Smooth muscle cell (in vitro differentiated cells): ENCODE measurements around the gene PRKAA2. TPM values are rescaled to one million over a fixed set of nuclear protein-coding genes. Genes with fewer than 3 reads are reported as not detected.

Experiments used
- DNase-seq: peaks from one replicate; lab custom pipeline; 2025; ENCODE audit not compliant: unreplicated experiment; lab: John Stamatoyannopoulos, UW
- H2AFZ ChIP-seq: fragments of 200-600 bp; sonication (generic); 2 replicates; pipeline ENCODE4 v1.6.0; 2016; ENCODE audit warnings: antibody characterized with exemption, low read depth, mild to moderate bottlenecking
- H3F3A ChIP-seq: fragments of 200-600 bp; sonication (generic); 2 replicates; pipeline ENCODE4 v1.6.0; 2017; ENCODE audit warnings: antibody characterized with exemption, low read depth
- H3K27ac ChIP-seq: fragments of 200-600 bp; sonication (generic); 2 replicates; pipeline ENCODE4 v1.5.1; 2016; ENCODE audit warnings: low read depth, mild to moderate bottlenecking
- H3K27me3 ChIP-seq: fragments of 200-600 bp; sonication (generic); 2 replicates; pipeline ENCODE4 v1.6.1; 2016; ENCODE audit warnings: low read depth, mild to moderate bottlenecking
- H3K36me3 ChIP-seq: fragments of 200-600 bp; sonication (generic); 2 replicates; pipeline ENCODE4 v1.5.1; 2016; ENCODE audit warnings: low read depth
- H3K4me1 ChIP-seq: fragments of 200-600 bp; sonication (generic); 2 replicates; pipeline ENCODE4 v1.5.1; 2016; ENCODE audit warnings: low read depth
- H3K4me2 ChIP-seq: fragments of 200-600 bp; sonication (generic); 2 replicates; pipeline ENCODE4 v1.6.0; 2016; ENCODE audit warnings: mild to moderate bottlenecking
- H3K4me3 ChIP-seq: fragments of 200-600 bp; sonication (generic); 2 replicates; pipeline ENCODE4 v1.5.1; 2016; ENCODE audit warnings: mild to moderate bottlenecking
- H3K79me2 ChIP-seq: fragments of 200-600 bp; sonication (generic); 2 replicates; pipeline ENCODE4 v1.6.0; 2016; ENCODE audit warnings: low read depth, mild to moderate bottlenecking
- H3K9ac ChIP-seq: fragments of 200-600 bp; sonication (generic); 2 replicates; pipeline ENCODE4 v1.6.0; 2016; ENCODE audit warnings: low read depth
- H3K9me3 ChIP-seq: fragments of 200-600 bp; sonication (generic); replicated peaks from 2 replicates; pipeline ENCODE4 v1.5.1; 2016; ENCODE audit warnings: low read depth
- H4K20me1 ChIP-seq: fragments of 200-600 bp; sonication (generic); 2 replicates; pipeline ENCODE4 v1.6.0; 2016; ENCODE audit warnings: low read depth
- CTCF ChIP-seq: fragments of 200-600 bp; sonication (generic); IDR thresholded peaks from 2 replicates; pipeline ENCODE4 v1.5.1; 2017; ENCODE audit warnings: borderline replicate concordance, mild to moderate bottlenecking, antibody characterized with exemption; ENCODE audit not compliant: insufficient read depth, poor library complexity, severe bottlenecking
- whole genome bisulfite sequencing: methylation state at CpG from one replicate; pipeline ENCODE4 v1.1.7; 2016; ENCODE audit warnings: low lambda C conversion rate; 5-methylcytosine and 5-hydroxymethylcytosine counted together
- polyA plus RNA-seq: library from polyadenylated mRNA; unstranded; fragments of >200 nt; fragmentation: Nextera tagmentation; extraction: Ambion mirVana; gene quantifications from 2 replicates; pipeline ENCODE4 v1.2.1, GENCODE V29; 2016
- total RNA-seq: library from RNA; depleted of rRNA; stranded (reverse); fragments of >200 nt; gene quantifications from 2 replicates; pipeline ENCODE4 v1.2.3, GENCODE V29; 2014

The PRKAA2 gene
- total and polyA plus RNA-seq, 2 experiments from 2014 or later, result 0.17 to 1.3 TPM

GRCh38 chr1:56645677-56646305 lies 677 bp downstream of the PRKAA2 start:
- Histone ChIP-seq H3K79me2 (no peaks in the 10 kb centered on the region), H2AFZ (peak overlapping the region; percentile 93), H3K9ac (no peak overlapping the region), H3F3A (no peaks in the 10 kb centered on the region), H3K4me2 (peak overlapping the region; percentile 95), H4K20me1 (no peaks in the 10 kb centered on the region), H3K4me3 (peak overlapping the region; percentile 68), H3K36me3 (no peaks in the 10 kb centered on the region), H3K9me3 (no peaks in the 10 kb centered on the region), H3K4me1 (peaks cover 4% of the 10 kb centered on the region), H3K27me3 (peaks cover 45% of the 10 kb centered on the region), H3K27ac (no peak overlapping the region)
- WGBS, result 4% methylated on average over 13 of the region's 18 CpGs
- no peak for TF ChIP-seq CTCF
- DNase-seq, result no peak

- no peak for DNase-seq
- no peak for TF ChIP-seq CTCF
- H3K79me2 ChIP-seq, result no peaks in the 10 kb centered on the region
- H3K9ac ChIP-seq, result no peak overlapping the region
- WGBS, result 84% methylated on average over 3 of the region's 3 CpGs
- H3K27me3 ChIP-seq, result peaks cover 44% of the 10 kb centered on the region
- no peaks in the 10 kb centered on the region for H3F3A ChIP-seq
- no peak overlapping the region for H2AFZ ChIP-seq
- H3K4me1 ChIP-seq, result peaks cover 4% of the 10 kb centered on the region
- no peak overlapping the region for H3K4me2 ChIP-seq
- no peak overlapping the region for H3K27ac ChIP-seq
- no peaks in the 10 kb centered on the region for H3K9me3 ChIP-seq
- H4K20me1 ChIP-seq, result no peaks in the 10 kb centered on the region
- H3K4me3 ChIP-seq, result no peak overlapping the region
- H3K36me3 ChIP-seq, result no peaks in the 10 kb centered on the region
Measured at GRCh38 chr1:56646611-56647010, 1.5 kb downstream of the PRKAA2 start.

GRCh38 chr1:56647106-56647505 lies 2.0 kb downstream of the PRKAA2 start:
- Histone ChIP-seq H3K27me3 (peaks cover 42% of the 10 kb centered on the region), H2AFZ (no peak overlapping the region), H3K79me2 (no peaks in the 10 kb centered on the region), H3F3A (no peaks in the 10 kb centered on the region), H3K9ac (no peak overlapping the region), H3K4me1 (peaks cover 4% of the 10 kb centered on the region), H3K36me3 (no peaks in the 10 kb centered on the region), H3K4me3 (no peak overlapping the region), H3K4me2 (no peak overlapping the region), H4K20me1 (no peaks in the 10 kb centered on the region), H3K27ac (no peak overlapping the region), H3K9me3 (no peaks in the 10 kb centered on the region)
- DNase-seq, result no peak
- TF ChIP-seq CTCF, result no peak
- WGBS, result 100% methylated on average over 1 of the region's 1 CpG

- H3K79me2 ChIP-seq, result no peaks in the 10 kb centered on the region
- no peak overlapping the region for H2AFZ ChIP-seq
- no peak overlapping the region for H3K4me3 ChIP-seq
- H3K27ac ChIP-seq, result no peak overlapping the region
- no peaks in the 10 kb centered on the region for H3F3A ChIP-seq
- WGBS, result 73% methylated on average over 4 of the region's 4 CpGs
- H3K4me1 ChIP-seq, result peaks cover 4% of the 10 kb centered on the region
- peaks cover 29% of the 10 kb centered on the region for H3K27me3 ChIP-seq
- no peak overlapping the region for H3K9ac ChIP-seq
- H4K20me1 ChIP-seq, result no peaks in the 10 kb centered on the region
- no peak for DNase-seq
- no peak overlapping the region for H3K4me2 ChIP-seq
- H3K36me3 ChIP-seq, result no peaks in the 10 kb centered on the region
- no peak for TF ChIP-seq CTCF
- H3K9me3 ChIP-seq, result no peaks in the 10 kb centered on the region
Measured at GRCh38 chr1:56648546-56648945, 3.4 kb downstream of the PRKAA2 start.
